Activated CD8-positive, alpha-beta memory T cell treated with anti-CD3 and anti-CD28 coated beads, Interleukin-2, amount 50 U/mL, for 48 hours (primary cell): ENCODE data around the gene ATP1A4.
"Not testable (repeated sequence)": the region's sequence is repeated elsewhere in the genome, so short reads cannot be mapped to it uniquely, and the experiment has no call there.

Experiments used
- DNase-seq: peaks from one replicate; pipeline ENCODE4 v3.0.0-alpha.2; 2020

ATP1A4 gene

DNA sequence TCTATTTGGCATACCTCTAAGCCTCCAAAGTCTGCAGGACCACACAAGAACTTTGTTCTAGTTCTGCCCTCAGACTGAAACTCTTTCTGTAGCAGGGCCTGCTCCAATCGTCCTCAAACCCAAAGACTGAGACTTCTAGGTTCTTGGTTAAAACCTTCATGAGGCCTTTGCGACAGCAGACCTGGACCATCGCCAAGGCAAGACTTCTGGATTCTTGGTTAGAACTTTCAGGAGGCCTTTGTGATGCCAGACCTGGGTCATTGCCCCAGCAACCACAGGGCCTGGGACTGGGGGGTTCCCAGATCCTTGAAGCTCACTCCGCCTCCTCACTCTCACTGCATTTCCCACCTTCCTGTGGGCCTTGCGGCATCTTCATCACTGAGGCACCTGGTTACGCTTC is at the start of gene ATP1A4:
ATP1A4 (plus strand) TSS at position 301 of the 400 bp plus-strand sequence. CDS start 438 bp downstream, outside the sequence.
- no peak for DNase-seq

DNA sequence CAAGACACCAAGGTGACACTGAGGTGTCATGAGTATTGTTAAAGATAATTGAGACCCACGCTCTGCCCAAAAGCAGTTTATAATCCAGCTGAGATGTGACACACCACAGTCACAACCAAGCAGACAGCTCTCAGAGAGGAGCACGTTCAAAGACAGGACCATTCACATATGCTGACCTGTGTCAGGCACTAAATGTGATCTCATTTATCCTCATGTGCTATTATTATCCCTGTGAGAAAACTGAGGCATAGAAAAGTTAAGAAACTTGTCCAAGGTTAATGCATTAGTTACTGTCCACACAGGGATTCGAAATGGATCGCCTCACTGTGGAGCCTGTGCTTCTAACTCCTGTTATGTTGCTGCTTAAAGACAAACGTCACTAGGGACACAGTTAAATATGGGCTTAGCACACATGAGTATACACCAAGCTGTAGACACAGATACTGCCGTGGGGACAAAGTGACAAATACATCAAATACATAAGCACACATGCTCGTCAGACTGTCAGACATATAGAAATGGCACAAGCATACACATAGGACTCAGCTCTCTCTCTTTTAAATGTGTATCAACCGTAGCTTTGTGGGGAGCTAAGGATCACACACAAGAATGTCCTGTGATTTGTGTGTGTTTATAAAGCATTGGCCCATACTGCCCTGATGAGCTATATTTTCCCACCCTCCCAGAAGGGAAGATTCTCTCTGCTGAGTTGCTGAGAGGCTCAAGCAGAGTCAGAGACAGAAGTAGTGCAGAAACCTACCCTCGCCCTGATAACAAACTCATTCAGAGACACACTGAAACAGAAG is 49.5 kb upstream of the ATP1A4 start:
- no peak for DNase-seq

DNA sequence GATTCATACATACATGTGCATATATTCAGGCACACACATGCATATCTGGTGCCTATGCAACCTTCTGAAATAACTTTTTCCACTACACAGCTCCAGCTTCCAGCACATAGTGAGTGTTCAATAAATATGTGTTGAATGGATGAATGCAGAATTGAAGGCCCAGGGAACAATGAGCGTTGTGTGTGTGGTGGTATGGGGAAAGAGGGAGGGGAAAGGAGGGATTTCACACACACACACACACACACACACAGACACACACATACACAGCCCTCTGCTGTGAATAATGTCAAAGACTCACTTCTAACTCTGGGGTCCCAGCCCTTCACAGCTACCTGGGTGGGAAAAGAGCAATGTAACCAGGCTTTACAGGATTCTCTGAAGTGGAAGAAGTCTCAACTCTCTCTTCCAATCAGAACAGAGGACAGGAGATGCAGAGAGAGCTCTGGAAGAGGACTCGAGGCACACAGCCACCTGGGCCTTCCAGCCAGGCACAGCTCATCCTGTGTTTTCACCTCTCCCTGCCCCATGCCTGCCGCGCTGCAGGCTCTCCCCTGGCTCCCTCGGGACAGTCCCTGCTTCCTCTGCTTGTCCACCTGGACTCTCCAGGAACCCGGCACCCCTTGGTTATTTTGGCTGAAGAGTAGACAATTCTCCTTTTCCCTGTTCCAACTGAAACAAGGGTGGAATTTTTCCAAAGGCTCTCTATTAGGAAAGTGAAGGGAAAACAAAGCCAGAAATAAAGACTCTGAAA is 47.6 kb upstream of the ATP1A4 start:
- no peak for DNase-seq

DNA sequence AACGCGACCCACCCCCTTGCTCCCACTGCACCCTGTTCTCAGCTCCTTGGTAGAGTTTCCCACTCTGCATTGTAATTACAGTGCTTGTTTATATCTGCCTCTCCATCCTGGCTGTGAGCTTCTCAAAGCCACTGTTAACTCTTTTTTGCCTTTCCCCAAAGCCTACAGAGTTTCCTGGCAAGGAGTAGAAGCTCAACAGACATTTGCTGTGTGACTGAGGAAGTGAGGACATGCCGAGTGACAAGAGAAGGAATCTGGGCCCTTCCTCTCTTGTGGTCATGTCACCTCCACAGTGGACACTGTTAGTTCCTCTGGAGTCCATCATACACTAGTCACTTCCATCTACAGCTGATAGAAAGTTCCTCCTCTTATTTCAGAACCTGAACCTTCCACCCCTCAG is 46.9 kb upstream of the ATP1A4 start:
- no peak for DNase-seq

DNA sequence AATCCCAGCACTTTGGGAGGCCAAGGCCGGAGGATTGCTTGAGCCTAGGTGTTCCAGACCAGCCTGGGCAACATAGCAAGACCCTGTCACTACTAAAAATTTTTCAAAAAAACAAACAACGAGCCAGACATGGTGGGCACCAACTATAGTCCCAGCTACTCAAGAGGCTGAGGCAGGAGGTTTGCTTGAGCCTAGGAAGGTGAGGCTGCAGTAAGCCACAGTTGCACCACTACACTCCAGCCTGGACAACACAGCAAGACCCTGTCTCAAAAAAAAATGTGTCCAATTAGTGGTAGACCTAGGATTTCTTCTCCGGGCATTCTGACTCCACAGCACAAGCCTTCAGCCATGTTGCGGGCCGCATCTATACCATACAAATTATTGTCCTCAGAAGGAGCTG is 46.2 kb upstream of the ATP1A4 start:
- DNase-seq, result no peak

DNA sequence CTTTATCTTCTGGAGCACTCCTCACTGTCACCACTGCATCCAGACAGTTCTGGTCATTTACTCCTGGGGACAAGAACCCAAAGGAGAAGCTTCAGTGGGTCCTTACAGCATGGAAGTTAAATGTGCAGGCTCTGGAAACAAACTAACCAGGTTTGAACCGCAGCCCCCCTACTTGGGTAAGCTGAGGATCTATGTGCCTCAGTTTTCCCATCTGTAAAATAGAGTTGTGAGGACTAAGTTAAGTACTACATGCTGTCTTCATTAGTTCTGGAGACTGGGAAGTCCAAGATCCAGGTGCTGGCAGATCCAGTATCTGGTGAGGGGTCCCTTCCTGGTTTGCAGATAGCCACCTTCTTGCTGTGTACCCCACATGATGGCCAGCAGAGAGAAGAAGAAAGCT is 43.9 kb upstream of the ATP1A4 start:
- no peak for DNase-seq

DNA sequence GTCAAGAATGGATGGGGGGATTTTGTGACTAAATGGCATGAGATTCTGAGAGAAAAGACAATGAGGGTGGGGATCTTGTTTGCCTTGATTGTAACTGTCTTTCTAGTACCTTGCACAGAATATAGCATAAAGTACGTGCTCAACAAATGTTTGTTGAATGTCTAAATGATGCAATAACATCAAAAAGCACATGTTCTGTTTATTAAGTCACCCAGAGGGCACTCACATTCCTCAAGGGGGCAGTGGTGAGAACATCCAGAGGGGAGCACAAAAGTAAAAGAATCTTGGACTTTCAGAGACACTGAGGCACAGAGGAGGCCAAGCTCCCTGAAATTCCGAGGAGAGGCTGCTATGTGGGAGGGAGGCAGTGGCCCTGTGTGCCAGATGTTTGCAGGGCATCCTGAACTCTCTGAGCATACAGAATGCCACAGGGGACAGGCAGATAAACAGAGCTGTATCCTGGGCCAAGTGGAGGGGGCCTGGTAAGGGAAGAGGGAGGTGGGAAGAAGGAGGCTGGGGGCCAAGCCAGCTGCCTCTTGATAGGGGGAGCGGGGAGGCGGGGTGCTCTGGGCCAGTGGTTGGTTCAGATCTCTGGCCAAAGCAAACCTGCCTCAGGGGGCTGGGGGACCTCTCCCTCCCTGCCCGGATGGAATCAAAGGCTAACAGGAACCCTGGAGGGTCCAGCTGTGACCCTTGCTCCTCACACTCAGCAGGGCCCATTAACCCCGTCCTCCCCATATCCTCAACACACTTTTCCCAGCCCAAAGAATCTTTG is 42.3 kb upstream of the ATP1A4 start:
- DNase-seq, result no peak

DNA sequence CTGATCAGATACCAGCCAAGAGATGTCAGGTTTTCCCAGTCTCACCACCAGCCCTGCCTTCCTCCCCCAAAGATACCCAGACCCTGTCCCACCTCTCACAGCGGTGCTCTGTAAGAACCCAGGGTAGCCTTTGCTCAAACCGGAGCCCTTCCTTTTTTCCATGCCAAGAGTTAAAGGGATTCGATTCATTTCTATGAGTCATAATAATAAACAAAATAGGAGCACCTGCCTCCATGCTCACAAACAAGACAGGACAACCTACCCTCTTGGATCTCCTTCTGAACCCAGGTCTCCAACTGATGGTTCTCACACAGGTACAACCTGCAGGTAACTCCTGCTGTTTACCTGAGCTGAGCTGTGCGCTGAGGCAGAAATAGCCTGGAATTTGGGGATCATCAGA is 41.7 kb upstream of the ATP1A4 start:
- DNase-seq, result no peak

DNA sequence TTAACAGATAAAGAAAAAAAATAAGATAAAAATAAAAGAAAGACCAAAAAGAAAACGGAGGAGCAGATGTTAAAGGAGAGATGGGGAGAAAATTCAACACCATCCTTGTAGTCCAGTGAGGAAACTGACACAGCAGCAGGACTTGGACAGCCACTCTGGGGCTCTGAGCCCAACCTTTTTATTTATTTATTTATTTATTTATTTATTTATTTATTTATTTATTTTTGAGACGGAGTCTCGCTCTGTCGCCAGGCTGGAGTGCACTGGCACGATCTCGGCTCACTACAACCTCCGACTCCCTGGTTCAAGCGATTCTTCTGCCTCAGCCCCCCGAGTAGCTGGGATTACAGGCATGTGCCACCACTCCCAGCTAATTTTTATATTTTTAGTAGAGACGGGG is 39.9 kb upstream of the ATP1A4 start:
- DNase-seq, result not testable (repeated sequence)

DNA sequence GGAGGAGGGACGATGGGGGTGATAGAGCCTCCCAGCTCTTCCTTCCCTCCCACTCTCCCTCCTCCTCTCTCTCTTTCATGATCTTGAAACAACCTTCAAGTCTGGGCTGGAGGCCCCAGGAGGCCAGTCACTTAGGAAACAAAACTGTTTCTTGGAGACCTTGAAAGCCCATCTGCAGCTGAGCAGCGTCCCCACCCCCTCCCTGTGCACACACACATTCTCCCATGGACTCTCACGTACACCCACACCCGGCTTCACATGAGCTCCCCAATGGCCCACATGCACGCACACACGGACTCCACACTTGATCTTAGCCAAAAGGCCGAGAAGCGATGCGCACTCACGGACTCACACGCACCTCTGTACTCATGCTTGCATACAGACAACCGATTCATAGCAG is 39.0 kb upstream of the ATP1A4 start:
- no peak for DNase-seq

DNA sequence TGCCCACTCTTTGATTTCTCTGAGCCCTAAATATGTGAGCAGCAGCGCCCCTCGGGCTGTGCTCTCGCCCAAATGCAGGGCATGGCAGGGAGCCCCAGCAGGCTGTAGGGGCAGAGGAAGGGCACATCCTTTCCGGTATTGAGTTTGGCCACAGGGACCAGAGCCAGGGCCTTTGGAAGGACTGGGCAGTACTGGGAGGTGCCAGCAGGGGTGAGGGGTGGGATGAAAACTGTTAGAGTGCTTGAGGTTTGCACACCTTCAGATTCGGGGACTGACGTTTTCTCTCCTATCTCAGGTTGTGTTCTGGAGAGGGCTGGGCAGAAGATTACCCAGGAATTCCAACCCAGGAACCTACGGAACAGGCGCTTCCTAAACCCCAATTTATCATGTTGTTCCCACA is 38.0 kb upstream of the ATP1A4 start:
- DNase-seq, result no peak

DNA sequence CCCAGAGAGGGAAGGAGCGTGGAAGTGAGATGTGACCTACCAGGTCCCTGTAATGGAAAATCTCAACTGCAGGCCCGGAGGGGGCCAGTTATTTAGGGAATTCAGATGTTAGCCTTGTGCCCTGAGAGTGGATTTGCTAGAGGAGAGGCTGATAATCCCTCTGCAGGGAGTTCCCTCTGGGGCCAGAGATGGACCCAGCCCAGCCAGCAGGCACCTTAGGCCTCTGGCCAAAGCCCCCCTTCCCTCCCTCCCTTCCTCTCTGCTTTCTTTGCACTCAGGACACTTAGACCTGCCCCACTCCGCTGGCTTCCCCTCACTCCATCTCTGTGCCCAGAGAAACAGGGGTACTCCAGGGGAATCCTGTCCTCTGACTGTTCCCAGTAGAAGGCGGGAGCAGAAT is 37.3 kb upstream of the ATP1A4 start:
- DNase-seq, result no peak

DNA sequence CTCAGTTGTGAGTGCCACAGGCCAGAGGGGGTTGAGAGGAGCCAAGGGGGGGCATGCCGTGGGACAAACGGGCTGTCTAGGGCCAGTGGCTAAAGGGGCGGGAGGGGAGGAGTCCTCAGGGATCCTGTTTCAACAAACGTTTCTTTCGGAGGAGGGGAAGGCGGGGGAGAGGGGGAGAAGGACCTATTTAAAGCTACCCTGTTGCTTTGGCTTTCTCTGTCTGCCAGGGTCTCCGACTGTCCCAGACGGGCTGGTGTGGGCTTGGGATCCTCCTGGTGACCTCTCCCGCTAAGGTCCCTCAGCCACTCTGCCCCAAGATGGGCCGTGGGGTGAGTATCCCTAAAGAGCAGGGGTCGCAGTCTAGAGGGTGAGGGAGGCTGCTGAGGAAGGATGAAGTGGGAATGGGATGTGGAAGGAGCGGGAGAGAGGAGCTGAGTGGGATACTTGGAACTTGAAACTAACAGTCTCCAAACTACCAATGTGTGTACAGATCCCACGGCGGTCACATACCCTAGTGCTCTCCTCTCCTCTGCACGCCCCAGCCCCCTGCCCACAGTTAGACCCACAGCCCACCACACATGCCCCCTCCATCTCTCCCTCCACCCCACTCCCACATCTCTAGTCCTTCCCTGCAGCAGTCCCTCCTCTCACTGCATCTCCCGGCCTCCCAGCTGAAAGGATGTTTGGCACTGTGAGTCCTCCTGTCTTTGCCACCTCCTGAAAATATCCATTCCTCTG is 35.7 kb upstream of the ATP1A4 start, which contains the start of gene ATP1A2:
ATP1A2 (plus strand) TSS at position 215 of the 738 bp plus-strand sequence; CDS start at position 318, 103 bp downstream.
- DNase-seq, result no peak

DNA sequence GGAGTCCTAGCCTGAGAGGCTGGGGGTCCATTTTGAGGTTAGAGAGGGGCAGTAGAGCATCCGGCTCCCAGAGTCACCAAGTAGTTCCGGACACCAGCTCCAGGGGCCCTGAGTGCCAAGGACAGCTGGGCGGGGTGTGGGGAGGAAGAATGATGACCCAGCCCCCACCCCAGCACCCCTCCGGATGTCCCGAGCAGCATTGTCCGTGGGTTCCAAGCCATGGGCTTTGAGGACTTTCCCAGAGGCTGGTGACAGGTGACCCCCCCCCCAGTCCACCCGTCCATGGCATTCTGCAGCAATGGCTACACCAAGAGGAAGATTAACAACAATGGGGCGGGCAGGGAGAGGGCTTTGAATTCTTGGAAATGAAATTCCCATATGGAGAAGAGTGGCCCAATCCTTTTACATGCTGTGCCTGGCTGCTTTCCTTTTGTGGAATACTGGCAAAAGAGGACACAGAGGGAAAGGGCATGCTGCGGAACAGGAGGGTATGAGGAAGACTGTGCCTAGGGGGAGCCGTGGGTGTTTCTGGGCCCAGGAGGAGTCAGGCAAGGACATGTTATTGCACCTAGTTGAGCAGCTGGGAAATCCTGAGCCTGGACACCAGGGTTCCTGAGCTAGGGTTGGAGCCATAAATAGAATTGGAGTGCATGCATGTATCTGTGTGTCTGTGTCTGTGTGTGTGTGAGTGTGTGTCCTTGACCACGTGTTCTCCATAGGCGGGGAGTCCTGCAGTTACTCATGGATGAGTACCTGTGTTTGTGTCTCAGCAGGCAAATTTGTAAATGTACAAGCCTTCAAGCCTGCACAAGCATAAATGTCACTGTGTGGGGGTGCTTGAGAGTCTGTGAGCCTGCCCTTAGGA is 34.9 kb upstream of the ATP1A4 start:
- no peak for DNase-seq

DNA sequence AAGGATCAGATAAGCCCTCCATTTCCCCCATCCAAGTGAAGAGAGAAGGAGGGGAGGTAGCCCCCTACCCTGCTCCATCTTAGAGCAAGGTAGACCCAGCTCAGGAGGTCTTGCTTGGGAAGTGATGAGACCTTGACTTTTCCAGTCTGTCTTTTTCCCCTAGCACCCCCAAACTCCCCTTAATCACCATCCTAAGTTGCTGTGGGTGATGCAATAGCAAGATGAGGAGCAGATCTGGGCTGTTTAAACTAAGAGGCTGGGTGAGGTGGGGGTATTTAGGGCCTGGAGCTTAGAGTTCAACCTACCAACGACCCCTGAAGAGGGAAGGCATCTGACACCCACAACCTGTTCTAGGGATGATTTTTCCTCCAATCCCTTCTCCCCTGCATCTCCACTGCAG is 34.1 kb upstream of the ATP1A4 start:
- DNase-seq, result no peak

DNA sequence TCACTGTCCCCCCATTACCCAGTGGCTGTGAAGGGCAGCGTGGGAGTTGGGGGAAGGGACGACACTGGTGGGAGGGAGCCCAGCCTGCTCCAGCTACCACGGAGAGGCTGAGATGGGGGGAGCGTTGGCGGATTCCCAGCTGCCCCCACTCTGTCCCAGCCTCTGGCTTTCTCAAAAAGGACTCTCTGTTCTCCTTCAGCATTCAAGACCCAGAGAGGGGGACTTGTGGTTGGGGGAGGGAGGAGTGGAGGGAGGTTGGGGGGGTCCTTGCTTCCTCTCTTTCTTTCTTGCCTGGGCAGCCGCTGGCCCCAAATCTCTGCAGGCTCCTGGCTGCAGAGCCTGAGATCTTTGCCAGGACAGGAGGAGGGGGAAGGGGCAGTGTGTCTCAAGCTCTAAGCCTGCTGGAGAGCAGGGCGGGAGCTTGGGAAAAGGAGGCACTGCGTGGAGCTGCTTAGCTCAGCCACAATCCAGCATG is 33.7 kb upstream of the ATP1A4 start:
- no peak for DNase-seq

DNA sequence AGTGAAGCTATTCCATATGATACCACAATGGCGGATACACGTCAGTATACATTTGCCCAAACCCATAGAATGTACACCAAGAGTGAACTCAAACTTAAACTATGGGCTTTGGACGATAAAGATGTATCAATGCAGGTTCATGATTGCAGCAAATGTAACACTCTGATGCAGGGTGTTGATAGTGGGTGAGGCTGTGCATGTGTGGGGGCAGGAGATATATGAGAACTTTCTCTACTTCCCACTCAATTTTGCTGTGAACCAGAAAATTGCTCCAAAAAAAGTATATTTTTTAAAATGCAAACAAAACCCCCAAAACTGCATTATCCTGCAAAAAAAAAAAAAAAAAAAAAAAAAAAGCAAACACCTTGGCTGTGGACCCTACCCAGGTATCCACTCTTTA is 32.5 kb upstream of the ATP1A4 start:
- DNase-seq, result no peak

DNA sequence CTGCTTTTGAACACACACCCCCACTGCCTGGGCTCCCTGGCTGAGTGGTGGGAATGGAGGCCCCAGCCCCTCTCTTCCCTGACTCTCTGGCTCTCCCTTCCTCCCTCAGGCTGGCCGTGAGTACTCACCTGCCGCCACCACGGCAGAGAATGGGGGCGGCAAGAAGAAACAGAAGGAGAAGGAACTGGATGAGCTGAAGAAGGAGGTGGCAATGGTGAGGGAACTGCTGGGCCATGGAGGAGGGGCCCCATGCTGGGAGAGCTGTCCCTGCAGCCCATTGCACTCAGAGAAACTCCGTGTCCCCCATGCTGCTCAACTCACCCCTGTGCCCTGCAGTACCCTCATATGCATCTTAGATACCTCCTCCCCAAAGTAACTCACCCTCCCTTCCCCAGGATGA is 30.6 kb upstream of the ATP1A4 start:
- DNase-seq, result no peak

DNA sequence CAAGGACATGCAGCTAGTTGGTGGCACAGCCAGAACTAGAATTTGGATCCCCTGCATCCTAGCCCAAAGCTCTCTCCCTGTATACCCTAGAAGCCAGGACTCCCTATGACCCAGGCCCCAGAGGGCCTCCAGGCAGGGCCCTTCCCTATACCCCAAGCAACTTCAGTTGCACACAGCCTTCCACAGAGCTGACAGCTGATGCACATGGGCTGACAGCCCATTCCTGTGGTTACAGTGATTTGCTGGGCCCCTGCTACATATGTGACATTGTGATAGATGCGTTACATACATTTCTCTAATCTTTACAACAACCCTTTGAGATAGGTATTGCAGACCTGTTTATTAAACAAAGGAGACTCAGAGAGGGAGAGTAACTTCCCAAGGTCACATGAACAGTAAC is 30.0 kb upstream of the ATP1A4 start:
- no peak for DNase-seq

DNA sequence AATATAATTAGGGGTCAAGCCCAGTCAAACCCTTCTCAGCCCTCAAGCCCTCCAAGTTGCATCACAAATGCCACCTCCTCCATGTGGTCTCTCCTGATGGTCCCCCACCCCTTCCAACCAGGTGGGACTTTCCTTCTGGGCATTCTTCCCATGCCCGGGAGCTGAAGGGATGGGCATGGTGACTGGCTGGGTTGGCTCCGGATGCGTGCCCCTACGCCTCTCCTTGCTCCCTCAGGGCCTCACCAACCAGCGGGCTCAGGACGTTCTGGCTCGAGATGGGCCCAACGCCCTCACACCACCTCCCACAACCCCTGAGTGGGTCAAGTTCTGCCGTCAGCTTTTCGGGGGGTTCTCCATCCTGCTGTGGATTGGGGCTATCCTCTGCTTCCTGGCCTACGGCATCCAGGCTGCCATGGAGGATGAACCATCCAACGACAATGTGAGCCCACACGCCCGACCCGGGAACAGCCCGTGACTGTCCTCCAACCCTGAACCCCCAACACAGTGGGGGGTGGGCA is 28.4 kb upstream of the ATP1A4 start:
- DNase-seq, result no peak

DNA sequence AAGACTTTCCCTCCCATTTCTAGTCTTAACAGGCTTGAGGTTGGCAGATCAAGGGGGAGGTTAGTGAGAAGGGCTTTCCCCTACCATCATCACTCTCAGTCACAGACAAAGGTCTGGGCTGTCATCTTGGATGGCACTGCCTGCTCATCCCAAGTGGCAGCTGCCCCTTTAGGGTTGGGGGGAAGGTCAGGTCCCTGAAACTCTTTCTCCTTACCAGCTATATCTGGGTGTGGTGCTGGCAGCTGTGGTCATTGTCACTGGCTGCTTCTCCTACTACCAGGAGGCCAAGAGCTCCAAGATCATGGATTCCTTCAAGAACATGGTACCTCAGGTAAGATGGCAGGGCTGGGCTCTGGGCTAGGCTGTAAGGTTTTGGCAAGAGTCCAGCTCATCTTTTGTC is 27.7 kb upstream of the ATP1A4 start:
- DNase-seq, result no peak
